GM21360 (cell line): Measurements from ENCODE around the gene LYPD6B.

ENCODE experiments used
- ATAC-seq: cut with Tn5 transposase; IDR thresholded peaks from one replicate; pipeline ENCODE4 v1.9.1; 2021; ENCODE audit warnings: mild to moderate bottlenecking, moderate library complexity; ENCODE audit not compliant: unreplicated experiment

LYPD6B gene

DNA sequence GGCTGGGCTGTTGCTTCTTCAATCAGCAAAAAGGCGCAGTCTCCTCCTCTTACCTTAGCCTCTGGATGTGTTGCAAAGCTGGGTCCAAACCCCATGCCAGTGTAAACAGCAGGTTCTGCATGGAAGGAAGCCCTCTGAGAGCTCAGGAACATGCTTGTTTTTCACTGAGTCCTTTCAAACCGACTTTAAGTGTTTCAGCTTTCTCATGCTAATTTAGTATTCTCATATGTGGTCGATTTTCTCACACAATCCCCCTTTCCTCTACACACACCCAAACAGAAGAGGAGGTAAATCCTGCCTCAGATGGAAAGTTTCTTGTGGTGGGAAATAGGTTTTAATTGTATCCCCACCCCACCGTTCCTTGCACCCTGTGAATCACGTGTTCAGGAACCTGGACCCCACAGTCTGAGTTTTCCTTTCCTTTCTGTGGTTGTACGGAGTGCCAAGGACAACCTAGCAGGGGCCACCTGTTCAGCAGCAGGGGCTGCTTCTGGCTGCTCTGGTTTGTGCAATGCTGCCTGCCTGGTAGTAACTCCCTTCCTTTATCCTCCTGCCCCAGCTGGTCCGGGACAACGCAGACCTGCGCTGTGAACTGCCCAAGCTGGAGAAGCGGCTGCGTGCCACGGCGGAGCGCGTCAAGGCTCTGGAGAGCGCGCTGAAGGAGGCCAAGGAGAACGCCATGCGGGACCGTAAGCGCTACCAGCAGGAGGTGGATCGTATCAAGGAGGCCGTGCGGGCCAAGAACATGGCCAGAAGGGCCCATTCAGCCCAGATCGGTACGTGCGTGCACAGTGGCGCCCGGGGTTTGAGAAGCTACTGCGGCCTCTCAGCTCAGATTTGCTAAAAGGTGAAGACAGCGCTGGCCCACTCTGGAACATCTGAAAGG is 28.7 kb upstream of the LYPD6B start:
- no peak for ATAC-seq

- no peak for ATAC-seq
Measured at GRCh38 chr2:149012545-149012944, 26.0 kb upstream of the LYPD6B start.

DNA sequence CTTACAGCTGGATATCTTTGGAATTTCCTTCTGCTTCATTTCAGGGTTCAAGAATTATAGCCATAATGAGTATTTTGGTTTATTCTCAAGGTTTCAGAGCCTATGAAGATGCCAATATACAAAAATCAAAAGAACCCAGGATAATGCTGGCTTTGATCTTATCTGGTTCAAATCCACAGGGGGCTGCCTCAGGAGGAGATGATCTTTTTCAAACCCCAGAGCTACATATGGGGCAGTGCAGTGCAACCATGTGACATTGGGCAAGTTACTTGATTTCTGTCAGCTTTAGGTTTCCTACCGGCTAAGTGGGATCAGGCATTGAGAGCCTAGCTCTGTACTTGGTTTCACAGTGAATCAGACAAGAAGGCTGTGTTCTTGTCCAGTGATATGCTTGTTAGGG is 23.0 kb upstream of the LYPD6B start:
- ATAC-seq = no peak

- no peak for ATAC-seq
Measured at GRCh38 chr2:149015926-149016563, 22.5 kb upstream of the LYPD6B start.

- ATAC-seq = no peak
Measured at GRCh38 chr2:149017116-149017985, 21.1 kb upstream of the LYPD6B start.

DNA sequence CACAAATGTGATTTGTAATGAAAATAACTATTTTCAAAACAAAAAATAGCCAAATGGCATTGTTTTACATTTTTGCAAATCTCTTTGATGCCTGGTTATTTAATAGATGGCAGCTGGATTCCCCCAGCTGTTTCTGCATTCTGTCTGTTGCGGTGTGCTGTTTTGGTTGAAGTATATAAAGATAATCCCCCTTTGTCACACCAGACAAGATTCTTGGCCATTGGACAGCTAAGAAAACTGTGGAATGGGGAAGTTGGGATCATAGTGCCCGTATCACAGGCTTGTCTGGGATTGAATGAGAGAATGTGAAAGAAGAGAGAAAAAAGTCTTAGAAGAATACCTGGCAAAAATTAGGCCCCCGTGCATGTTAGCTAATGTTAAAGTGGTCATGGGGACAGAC is 19.5 kb upstream of the LYPD6B start:
- ATAC-seq = no peak

DNA sequence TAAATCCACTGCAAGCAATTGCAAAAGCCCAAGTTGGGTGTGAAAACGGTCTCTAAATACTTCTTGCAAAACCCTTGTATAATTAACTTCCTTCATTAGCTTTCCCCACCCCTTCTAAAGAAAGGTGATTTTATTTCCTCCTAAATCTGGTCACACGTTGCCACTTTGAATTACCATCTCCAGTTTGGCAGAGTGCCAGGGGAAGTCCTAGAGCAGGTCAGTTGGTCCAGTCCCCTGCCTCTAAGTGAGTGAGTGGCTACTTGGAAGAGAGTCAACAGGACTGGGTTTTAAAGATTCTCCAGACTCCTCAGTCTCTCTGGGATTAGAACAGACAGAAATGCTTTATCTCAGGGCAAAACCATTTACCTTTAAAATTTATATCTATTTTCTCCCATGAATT is 18.7 kb upstream of the LYPD6B start:
- no peak for ATAC-seq

GRCh38 chr2:149020432-149020851 is 18.1 kb upstream of the LYPD6B start:
- ATAC-seq = peak; percentile 36

DNA sequence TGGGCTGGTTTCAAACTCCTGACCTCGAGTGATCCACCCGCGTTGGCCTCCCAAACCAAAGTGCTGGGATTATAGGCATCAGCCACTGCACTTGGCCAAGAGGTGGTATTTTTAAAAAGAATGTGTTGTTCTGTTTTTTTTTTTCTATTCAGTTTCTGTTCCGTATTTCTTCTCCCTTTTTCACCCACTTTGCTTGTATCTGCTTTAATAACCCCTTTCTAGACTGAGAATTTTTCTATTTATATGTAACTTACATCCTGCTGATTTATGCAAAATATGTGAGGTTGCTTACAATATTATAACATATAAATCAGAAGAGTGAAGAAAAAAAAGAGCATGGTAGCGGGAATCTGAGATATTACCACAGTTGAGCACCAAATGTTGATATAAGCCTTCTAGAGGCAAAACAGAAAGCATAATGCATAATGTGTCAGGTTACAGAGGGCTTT is 17.2 kb upstream of the LYPD6B start:
- peak; percentile 49 for ATAC-seq

GRCh38 chr2:149021761-149022160 is 16.7 kb upstream of the LYPD6B start:
- ATAC-seq = peak; percentile 49

DNA sequence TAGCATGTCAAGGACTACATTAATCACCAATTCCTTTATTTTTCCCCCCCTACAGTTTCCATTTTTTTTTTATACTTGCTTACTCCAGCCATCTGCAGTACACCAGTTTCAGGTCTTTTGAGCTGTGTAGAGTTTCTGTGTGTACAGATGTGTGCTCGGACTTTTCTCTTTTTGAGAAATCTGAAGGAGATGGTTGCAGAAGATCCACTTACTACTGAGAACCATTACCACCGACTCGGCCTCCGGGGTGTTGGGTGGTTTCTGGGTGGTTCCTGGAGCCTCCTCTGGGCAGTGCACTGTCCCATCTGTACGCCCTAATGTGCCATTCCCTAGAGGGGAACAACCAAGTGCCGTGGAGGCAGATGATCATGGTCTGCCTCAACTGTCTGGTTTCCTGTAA is 15.4 kb upstream of the LYPD6B start:
- ATAC-seq = no peak

- ATAC-seq = no peak
Measured at GRCh38 chr2:149027590-149028250, 10.8 kb upstream of the LYPD6B start.

GRCh38 chr2:149028377-149028776 is 10.1 kb upstream of the LYPD6B start:
- ATAC-seq = no peak

- ATAC-seq = no peak
Measured at GRCh38 chr2:149028891-149029290, 9.6 kb upstream of the LYPD6B start.

GRCh38 chr2:149029307-149029965 is 9.1 kb upstream of the LYPD6B start:
- no peak for ATAC-seq

DNA sequence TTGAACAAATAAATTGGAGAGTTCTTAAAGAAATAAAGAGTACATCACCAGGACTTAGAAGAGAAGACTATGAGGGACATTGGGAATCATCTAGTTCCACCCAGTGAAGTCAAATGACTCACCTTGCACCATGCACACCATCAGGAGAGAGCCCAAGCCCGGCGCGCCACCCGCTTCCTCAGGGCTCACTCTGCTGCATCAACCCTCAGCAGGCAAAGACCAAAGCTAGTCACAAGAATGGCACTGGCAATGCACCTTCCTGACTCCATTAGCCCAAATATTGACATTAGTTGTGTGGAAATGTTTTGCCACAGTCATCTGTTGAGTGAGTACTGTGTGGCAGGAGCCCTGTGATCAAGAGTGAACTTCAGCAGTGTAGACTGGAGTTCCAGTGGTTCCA is 7.1 kb upstream of the LYPD6B start:
- ATAC-seq = no peak

DNA sequence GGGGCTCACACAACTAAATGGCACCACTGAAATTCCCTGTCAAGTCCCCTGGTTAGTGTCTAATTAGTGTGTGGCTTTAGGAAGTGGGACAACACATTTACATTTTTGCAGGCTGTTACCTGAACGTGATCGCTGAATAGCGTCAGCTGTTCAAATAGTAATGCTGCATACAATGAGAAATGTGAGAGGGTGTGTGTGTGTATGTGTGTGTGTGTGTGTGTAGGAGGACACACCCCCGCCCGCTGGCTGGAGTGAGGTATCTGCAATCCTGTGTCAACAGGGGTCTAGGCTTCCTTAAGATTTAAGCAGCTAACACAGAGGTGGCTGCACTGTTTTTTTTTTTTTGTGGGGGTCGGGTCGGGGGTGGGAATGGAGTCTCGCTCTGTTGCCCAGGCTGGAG is 4.8 kb upstream of the LYPD6B start:
- no peak for ATAC-seq

GRCh38 chr2:149034406-149034805 is 4.1 kb upstream of the LYPD6B start:
- no peak for ATAC-seq

DNA sequence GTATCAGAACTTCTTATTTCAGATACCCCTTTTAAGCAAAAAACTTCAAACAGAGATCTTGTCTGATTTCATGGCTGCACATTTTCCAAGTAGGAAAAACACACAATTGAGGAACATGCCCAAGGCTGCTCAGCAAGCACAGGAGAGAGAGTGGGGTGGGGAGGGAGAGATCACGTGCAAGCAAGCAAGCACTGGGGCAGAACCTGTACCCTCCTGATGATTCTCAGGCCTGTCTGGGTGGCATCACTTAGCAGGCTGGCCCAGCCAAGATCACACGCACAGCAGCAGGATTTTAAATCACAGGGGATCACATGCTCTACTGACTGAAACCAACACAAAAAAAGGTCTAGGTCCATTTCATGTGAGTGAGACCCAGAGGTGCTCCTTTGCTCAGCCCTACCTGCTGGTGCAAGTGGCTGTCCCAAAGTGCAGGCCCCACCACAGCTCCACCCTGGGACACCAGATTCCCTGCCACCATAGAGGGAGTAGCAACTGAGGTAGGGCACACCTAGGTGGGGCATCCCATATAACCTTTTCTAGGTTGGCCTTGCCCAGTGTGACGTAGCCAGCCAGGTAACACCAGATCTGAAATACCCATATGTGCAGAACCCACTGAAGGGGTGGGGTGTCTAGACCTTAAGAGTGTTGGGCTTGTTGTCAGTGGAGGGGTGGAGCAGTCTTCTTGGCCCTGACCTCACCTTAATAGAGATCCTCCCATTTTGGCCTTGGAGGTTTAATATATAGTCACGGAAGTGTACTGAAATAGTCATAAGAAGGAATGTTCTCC is 1.8 kb upstream of the LYPD6B start:
- no peak for ATAC-seq

GRCh38 chr2:149037851-149038250 is 648 bp upstream of the LYPD6B start:
- no peak for ATAC-seq
